SK-N-SH (cell line): ENCODE results near the gene WDR35. TPM values are rescaled to one million over a fixed set of nuclear protein-coding genes. Genes with fewer than 3 reads are reported as not detected.

Source experiments
- CTCF ChIA-PET: fragments of 300-600, 350-600 bp; formaldehyde crosslinking; extraction: SDS; loops from one replicate; lab custom pipeline; 2021; lab: Yijun Ruan, JAX
- POLR2A ChIA-PET: fragments of 350-600 bp; sonication (Branson Sonifier 250); formaldehyde crosslinking; extraction: SDS; loops from one replicate; lab custom pipeline; 2020; ENCODE audit warnings: antibody characterized with exemption, inconsistent platforms; lab: Yijun Ruan, JAX
- DNase-seq: peaks from one replicate; pipeline ENCODE4 v3.0.0; 2012
- H2AFZ ChIP-seq: fragments of 200-600 bp; sonication (generic); 2 replicates; pipeline ENCODE4 v1.8.1; 2016; ENCODE audit warnings: antibody characterized with exemption, mild to moderate bottlenecking, low read depth
- H3F3A ChIP-seq: fragments of 200-600 bp; sonication (generic); replicated peaks from 2 replicates; pipeline ENCODE3; 2016; ENCODE audit warnings: antibody characterized with exemption, mild to moderate bottlenecking; ENCODE audit not compliant: insufficient read depth
- H3K27ac ChIP-seq, 2 experiments: fragments of 200-500 bp in 1 of 2; fragments of 200-600 bp in 1 of 2; sonication (Bioruptor generic) in 1 of 2; sonication (generic), shearing (Covaris generic) in 1 of 2; 2 replicates each; pipeline versions ENCODE4 v1.5.1 to v1.6.1; 2014 to 2016; ENCODE audit warnings: low read depth in 2 of 2, inconsistent platforms in 1 of 2, low read length in 1 of 2, mild to moderate bottlenecking in 1 of 2, mixed read lengths in 1 of 2
- H3K27me3 ChIP-seq: fragments of 200-600 bp; sonication (generic), shearing (Covaris generic); 2 replicates; pipeline ENCODE4 v1.6.1; 2016; ENCODE audit warnings: mixed run types; ENCODE audit not compliant: insufficient read depth
- H3K36me3 ChIP-seq, 2 experiments: fragments of 200-500 bp in 1 of 2; fragments of 200-600 bp in 1 of 2; sonication (Bioruptor generic) in 1 of 2; sonication (generic) in 1 of 2; replicated peaks in 1 of 2; 2 replicates each; pipeline versions ENCODE3 to v1.5.1; 2014 to 2016; ENCODE audit warnings: low read length in 1 of 2, mild to moderate bottlenecking in 1 of 2; ENCODE audit not compliant: insufficient read depth in 2 of 2, control insufficient read depth in 1 of 2
- H3K4me1 ChIP-seq, 2 experiments: fragments of 200-500 bp in 1 of 2; fragments of 200-600 bp in 1 of 2; sonication (Bioruptor generic) in 1 of 2; sonication (generic), shearing (Covaris generic) in 1 of 2; 2 replicates each; pipeline versions ENCODE4 v1.5.1 to v1.6.1; 2014 to 2016; ENCODE audit warnings: low read depth in 1 of 2, low read length in 1 of 2, mixed run types in 1 of 2; ENCODE audit not compliant: insufficient read depth in 2 of 2, control insufficient read depth in 1 of 2
- H3K4me2 ChIP-seq: fragments of 200-600 bp; sonication (generic), shearing (Covaris generic); 2 replicates; pipeline ENCODE4 v1.6.1; 2017; ENCODE audit warnings: mixed run types
- H3K4me3 ChIP-seq, 2 experiments: fragments of 200-500 bp in 1 of 2; fragments of 200-600 bp in 1 of 2; sonication (Bioruptor generic) in 1 of 2; sonication (generic), shearing (Covaris generic) in 1 of 2; 2 replicates each; pipeline versions ENCODE4 v1.5.1 to v1.8.1; 2014 to 2016; ENCODE audit warnings: low read depth in 2 of 2, inconsistent platforms in 1 of 2, low read length in 1 of 2, mild to moderate bottlenecking in 1 of 2, mixed read lengths in 1 of 2, moderate library complexity in 1 of 2
- H3K79me2 ChIP-seq: fragments of 200-600 bp; sonication (generic); 2 replicates; pipeline ENCODE4 v1.8.1; 2017; ENCODE audit warnings: mild to moderate bottlenecking; ENCODE audit not compliant: insufficient read depth
- H3K9ac ChIP-seq: fragments of 200-600 bp; sonication (generic); 2 replicates; pipeline ENCODE4 v1.6.1; 2017; ENCODE audit warnings: mixed run types
- H3K9me2 ChIP-seq: fragments of 200-600 bp; sonication (generic); 2 replicates; pipeline ENCODE4 v1.6.1; 2017; ENCODE audit warnings: mixed run types
- H3K9me3 ChIP-seq: fragments of 200-600 bp; sonication (generic); 2 replicates; pipeline ENCODE4 v1.6.1; 2017; ENCODE audit warnings: mixed run types, mild to moderate bottlenecking, moderate library complexity
- H4K20me1 ChIP-seq: fragments of 200-600 bp; sonication (generic); 2 replicates; pipeline ENCODE4 v1.6.1; 2017; ENCODE audit warnings: mild to moderate bottlenecking, mixed run types; ENCODE audit not compliant: insufficient read depth
- ELF1 ChIP-seq: IDR thresholded peaks from 2 replicates; pipeline ENCODE4 v1.4.0; 2012
- EP300 ChIP-seq, 2 experiments: IDR thresholded peaks; 2 replicates each; pipeline versions ENCODE4 v1.4.0 to v1.6.1; 2012; ENCODE audit warnings: borderline replicate concordance in 1 of 2, low read depth in 1 of 2, low read length in 1 of 2
- EZH2phosphoT487 ChIP-seq: fragments of 200-600 bp; sonication (generic); IDR thresholded peaks from 2 replicates; pipeline ENCODE4 v1.6.1; 2017; ENCODE audit warnings: low read depth, mixed run types, mild to moderate bottlenecking, antibody characterized with exemption, moderate library complexity, borderline replicate concordance
- FOSL2 ChIP-seq: IDR thresholded peaks from 2 replicates; pipeline ENCODE4 v1.4.0; 2012; ENCODE audit warnings: low read depth, mild to moderate bottlenecking, moderate library complexity, borderline replicate concordance
- FOXM1 ChIP-seq: IDR thresholded peaks from 2 replicates; pipeline ENCODE4 v1.4.0; 2012; ENCODE audit warnings: low read depth, mild to moderate bottlenecking
- JUND ChIP-seq: IDR thresholded peaks from 2 replicates; pipeline ENCODE4 v1.4.0; 2012
- MEF2A ChIP-seq: IDR thresholded peaks from 2 replicates; pipeline ENCODE4 v1.4.0; 2012; ENCODE audit warnings: low read depth, borderline replicate concordance
- MXI1 ChIP-seq: IDR thresholded peaks from 2 replicates; pipeline ENCODE4 v1.6.1; 2012; ENCODE audit warnings: mild to moderate bottlenecking, low read depth, low read length, improper control_type of control experiment
- NRF1 ChIP-seq: IDR thresholded peaks from 2 replicates; pipeline ENCODE4 v1.6.1; 2012; ENCODE audit warnings: low read depth, mild to moderate bottlenecking, low read length
- POLR2AphosphoS5 ChIP-seq: IDR thresholded peaks from 2 replicates; pipeline ENCODE4 v1.6.1; 2012; ENCODE audit warnings: low read depth, low read length
- RAD21 ChIP-seq: IDR thresholded peaks from 2 replicates; pipeline ENCODE4 v1.6.1; 2012; ENCODE audit warnings: mild to moderate bottlenecking, low read length
- RXRA ChIP-seq: IDR thresholded peaks from 2 replicates; pipeline ENCODE4 v1.4.0; 2012; ENCODE audit warnings: low read depth, mild to moderate bottlenecking, borderline replicate concordance
- SMC3 ChIP-seq: IDR thresholded peaks from 2 replicates; pipeline ENCODE4 v1.6.1; 2012; ENCODE audit warnings: low read depth, low read length, improper control_type of control experiment
- TCF12 ChIP-seq: IDR thresholded peaks from 2 replicates; pipeline ENCODE4 v1.4.0; 2012
- TEAD4 ChIP-seq: IDR thresholded peaks from 2 replicates; pipeline ENCODE4 v1.4.0; 2012; ENCODE audit warnings: mild to moderate bottlenecking, borderline replicate concordance; ENCODE audit not compliant: insufficient read depth
- YY1 ChIP-seq: IDR thresholded peaks from 2 replicates; pipeline ENCODE4 v1.4.0; 2012; ENCODE audit warnings: low read depth, mild to moderate bottlenecking
- WGBS: methylation state at CpG from one replicate; pipeline ENCODE4 v1.1.6; 2017; ENCODE audit warnings: low lambda C conversion rate; 5-methylcytosine and 5-hydroxymethylcytosine counted together
- polyA plus RNA-seq, 3 experiments: library from polyadenylated mRNA; depleted of rRNA; stranded (reverse); fragments of >200 nt; gene quantifications; 2 replicates each; pipeline ENCODE4 v1.2.3, GENCODE V29; 2012
- TF ChIP-seq, protein P1 (sequence below): IDR thresholded peaks from 2 replicates; pipeline ENCODE4; 2012
- TF ChIP-seq, protein P2 (sequence below): IDR thresholded peaks from 2 replicates; pipeline ENCODE4 v1.4.0; 2012; ENCODE audit warnings: low read depth, borderline replicate concordance
- TF ChIP-seq, protein P3 (sequence below): fragments of 150-350 bp; IDR thresholded peaks from 2 replicates; pipeline ENCODE4 v1.6.1; 2016; ENCODE audit warnings: mild to moderate bottlenecking, low read depth, low read length
- TF ChIP-seq, protein P4 (sequence below): IDR thresholded peaks from 2 replicates; pipeline ENCODE4 v1.4.0; 2012; ENCODE audit warnings: low read depth, borderline replicate concordance
- TF ChIP-seq, protein P5 (sequence below): fragments of 200-600 bp; sonication (generic); IDR thresholded peaks from 2 replicates; pipeline ENCODE4 v1.6.1; 2017; ENCODE audit warnings: antibody characterized with exemption, mild to moderate bottlenecking, moderate library complexity

WDR35 gene
- polyA plus RNA-seq, 1 of the 3 experiments (the other 2 are of a cell fraction): 8.6 TPM

DNA sequence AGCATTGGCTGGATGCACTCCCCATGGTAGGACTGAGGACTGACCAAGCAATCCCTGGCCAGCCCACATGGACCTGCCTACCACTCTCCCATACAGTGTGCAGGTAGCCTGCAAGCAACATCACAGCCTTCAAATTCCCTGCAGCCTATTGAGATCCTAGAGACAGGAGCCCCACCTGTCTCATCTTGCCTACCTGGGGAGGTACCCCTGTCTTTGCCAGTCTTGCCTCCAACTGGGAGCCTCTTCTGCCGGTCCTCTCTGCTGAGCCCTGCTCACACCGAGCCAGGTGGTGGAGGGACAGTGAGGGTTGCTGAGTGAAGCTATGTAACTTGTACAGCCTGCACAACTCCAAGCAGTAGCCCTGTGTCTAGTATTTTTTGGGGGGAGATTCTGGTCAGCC is 118.1 kb downstream of the WDR35 start:
- no peak overlapping the region for H2AFZ ChIP-seq
- 77% methylated on average over 2 of the region's 2 CpGs for WGBS
- no peaks in the 10 kb centered on the region for H3K9me3 ChIP-seq
- H3K36me3 ChIP-seq: no peaks in the 10 kb centered on the region
- H3K27ac ChIP-seq: no peak overlapping the region
- H3K9ac ChIP-seq: no peak overlapping the region
- H3K9me2 ChIP-seq: no peaks in the 10 kb centered on the region
- H3K27me3 ChIP-seq: peaks cover 8% of the 10 kb centered on the region; the same call in 1 of the 2 replicates
- POLR2A ChIA-PET: no interaction called here
- no peaks in the 10 kb centered on the region for H4K20me1 ChIP-seq
- DNase-seq: no peak
- H3F3A ChIP-seq: no peaks in the 10 kb centered on the region
- H3K79me2 ChIP-seq: no peaks in the 10 kb centered on the region
- CTCF ChIA-PET: interaction anchor here (1.3 to 6.0 kb wide), 2 partner anchors 8 to 518 kb away, joined by 3 to 55 read pairs; no protein-coding TSS in a partner anchor
- H3K4me1 ChIP-seq: no peaks in the 10 kb centered on the region; a peak in 1 of 4 replicates
- H3K4me3 ChIP-seq: no peak overlapping the region
- TF ChIP-seq ELF1: no peak
- TF ChIP-seq, protein P1, sequence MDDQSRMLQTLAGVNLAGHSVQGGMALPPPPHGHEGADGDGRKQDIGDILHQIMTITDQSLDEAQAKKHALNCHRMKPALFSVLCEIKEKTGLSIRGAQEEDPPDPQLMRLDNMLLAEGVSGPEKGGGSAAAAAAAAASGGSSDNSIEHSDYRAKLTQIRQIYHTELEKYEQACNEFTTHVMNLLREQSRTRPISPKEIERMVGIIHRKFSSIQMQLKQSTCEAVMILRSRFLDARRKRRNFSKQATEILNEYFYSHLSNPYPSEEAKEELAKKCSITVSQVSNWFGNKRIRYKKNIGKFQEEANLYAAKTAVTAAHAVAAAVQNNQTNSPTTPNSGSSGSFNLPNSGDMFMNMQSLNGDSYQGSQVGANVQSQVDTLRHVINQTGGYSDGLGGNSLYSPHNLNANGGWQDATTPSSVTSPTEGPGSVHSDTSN: no peak
- no peak for TF ChIP-seq FOXM1
- TF ChIP-seq SMC3: no peak
- no peak overlapping the region for H3K4me2 ChIP-seq

DNA sequence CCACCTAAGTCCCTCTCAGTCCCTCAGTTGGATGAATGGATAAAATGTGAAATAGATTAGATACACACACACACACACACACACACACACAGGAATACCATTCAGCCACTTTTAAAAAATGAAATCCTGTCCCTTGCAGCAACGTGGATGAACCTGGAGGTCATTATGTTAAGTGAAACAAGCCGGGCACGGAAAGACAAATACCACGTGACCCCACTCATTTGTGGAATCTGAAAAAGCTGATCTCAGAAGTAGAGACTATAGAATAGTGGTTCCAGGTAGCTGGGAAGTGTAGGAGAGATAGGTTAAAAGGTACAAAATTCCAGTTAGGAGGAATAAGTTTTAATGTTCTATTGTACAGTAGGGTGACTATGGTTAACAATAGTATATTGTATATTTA is 119.1 kb downstream of the WDR35 start:
- H3K79me2 ChIP-seq: no peaks in the 10 kb centered on the region
- no peak overlapping the region for H3K27ac ChIP-seq
- H4K20me1 ChIP-seq: no peaks in the 10 kb centered on the region
- H3K4me3 ChIP-seq: no peak overlapping the region
- CTCF ChIA-PET: interaction anchor here (6.0 kb wide), 1 partner anchor 7 kb away, joined by 55 read pairs; no protein-coding TSS in a partner anchor
- H3F3A ChIP-seq: no peaks in the 10 kb centered on the region
- no peaks in the 10 kb centered on the region for H3K36me3 ChIP-seq
- no peak overlapping the region for H2AFZ ChIP-seq
- no peak overlapping the region for H3K9ac ChIP-seq
- TF ChIP-seq, protein P2, sequence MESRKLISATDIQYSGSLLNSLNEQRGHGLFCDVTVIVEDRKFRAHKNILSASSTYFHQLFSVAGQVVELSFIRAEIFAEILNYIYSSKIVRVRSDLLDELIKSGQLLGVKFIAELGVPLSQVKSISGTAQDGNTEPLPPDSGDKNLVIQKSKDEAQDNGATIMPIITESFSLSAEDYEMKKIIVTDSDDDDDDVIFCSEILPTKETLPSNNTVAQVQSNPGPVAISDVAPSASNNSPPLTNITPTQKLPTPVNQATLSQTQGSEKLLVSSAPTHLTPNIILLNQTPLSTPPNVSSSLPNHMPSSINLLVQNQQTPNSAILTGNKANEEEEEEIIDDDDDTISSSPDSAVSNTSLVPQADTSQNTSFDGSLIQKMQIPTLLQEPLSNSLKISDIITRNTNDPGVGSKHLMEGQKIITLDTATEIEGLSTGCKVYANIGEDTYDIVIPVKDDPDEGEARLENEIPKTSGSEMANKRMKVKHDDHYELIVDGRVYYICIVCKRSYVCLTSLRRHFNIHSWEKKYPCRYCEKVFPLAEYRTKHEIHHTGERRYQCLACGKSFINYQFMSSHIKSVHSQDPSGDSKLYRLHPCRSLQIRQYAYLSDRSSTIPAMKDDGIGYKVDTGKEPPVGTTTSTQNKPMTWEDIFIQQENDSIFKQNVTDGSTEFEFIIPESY: no peak
- TF ChIP-seq TEAD4 (no peak), RXRA (no peak), EP300 (IDR thresholded peaks at IDR 0.05; ENCODE audit: borderline replicate concordance in 1 of 2, low read depth in 1 of 2, low read length in 1 of 2) (no peak), RAD21 (no peak), EZH2phosphoT487 (no peak), JUND (no peak), MEF2A (no peak), ELF1 (no peak), YY1 (no peak), MXI1 (no peak), FOSL2 (no peak), POLR2AphosphoS5 (no peak), TCF12 (no peak), NRF1 (no peak)
- TF ChIP-seq, protein P3, sequence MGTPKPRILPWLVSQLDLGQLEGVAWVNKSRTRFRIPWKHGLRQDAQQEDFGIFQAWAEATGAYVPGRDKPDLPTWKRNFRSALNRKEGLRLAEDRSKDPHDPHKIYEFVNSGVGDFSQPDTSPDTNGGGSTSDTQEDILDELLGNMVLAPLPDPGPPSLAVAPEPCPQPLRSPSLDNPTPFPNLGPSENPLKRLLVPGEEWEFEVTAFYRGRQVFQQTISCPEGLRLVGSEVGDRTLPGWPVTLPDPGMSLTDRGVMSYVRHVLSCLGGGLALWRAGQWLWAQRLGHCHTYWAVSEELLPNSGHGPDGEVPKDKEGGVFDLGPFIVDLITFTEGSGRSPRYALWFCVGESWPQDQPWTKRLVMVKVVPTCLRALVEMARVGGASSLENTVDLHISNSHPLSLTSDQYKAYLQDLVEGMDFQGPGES: no peak
- TF ChIP-seq, protein P4, sequence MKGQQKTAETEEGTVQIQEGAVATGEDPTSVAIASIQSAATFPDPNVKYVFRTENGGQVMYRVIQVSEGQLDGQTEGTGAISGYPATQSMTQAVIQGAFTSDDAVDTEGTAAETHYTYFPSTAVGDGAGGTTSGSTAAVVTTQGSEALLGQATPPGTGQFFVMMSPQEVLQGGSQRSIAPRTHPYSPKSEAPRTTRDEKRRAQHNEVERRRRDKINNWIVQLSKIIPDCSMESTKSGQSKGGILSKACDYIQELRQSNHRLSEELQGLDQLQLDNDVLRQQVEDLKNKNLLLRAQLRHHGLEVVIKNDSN: no peak
- TF ChIP-seq, protein P5, sequence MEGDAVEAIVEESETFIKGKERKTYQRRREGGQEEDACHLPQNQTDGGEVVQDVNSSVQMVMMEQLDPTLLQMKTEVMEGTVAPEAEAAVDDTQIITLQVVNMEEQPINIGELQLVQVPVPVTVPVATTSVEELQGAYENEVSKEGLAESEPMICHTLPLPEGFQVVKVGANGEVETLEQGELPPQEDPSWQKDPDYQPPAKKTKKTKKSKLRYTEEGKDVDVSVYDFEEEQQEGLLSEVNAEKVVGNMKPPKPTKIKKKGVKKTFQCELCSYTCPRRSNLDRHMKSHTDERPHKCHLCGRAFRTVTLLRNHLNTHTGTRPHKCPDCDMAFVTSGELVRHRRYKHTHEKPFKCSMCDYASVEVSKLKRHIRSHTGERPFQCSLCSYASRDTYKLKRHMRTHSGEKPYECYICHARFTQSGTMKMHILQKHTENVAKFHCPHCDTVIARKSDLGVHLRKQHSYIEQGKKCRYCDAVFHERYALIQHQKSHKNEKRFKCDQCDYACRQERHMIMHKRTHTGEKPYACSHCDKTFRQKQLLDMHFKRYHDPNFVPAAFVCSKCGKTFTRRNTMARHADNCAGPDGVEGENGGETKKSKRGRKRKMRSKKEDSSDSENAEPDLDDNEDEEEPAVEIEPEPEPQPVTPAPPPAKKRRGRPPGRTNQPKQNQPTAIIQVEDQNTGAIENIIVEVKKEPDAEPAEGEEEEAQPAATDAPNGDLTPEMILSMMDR: no peak
- TF ChIP-seq, protein P1: no peak
- POLR2A ChIA-PET: no interaction called here
- no peak for DNase-seq
- H3K9me2 ChIP-seq: no peaks in the 10 kb centered on the region
- peaks cover 8% of the 10 kb centered on the region; the same call in 1 of the 2 replicates for H3K27me3 ChIP-seq
- no peak overlapping the region for H3K4me2 ChIP-seq
- no peaks in the 10 kb centered on the region for H3K9me3 ChIP-seq
- no peaks in the 10 kb centered on the region; a peak in 1 of 4 replicates for H3K4me1 ChIP-seq
- WGBS: 72% methylated on average over 4 of the region's 4 CpGs
